Activated effector memory CD4-positive, alpha-beta T cell treated with anti-CD3 and anti-CD28 coated beads, Interleukin-2, amount 50 U/mL, for 16 hours (primary cell): ENCODE measurements around the gene SLC36A1.
"Not testable (repeated sequence)": the region's sequence is repeated elsewhere in the genome, so short reads cannot be mapped to it uniquely, and the experiment has no call there.

Source experiments
- DNase-seq: peaks from one replicate; pipeline ENCODE4 v3.0.0-alpha.2; 2020

Gene SLC36A1

GRCh38 chr5:151447174-151448037, at the start of gene SLC36A1:
Gene SLC36A1, plus strand, starts transcription at chr5:151447603. Its CDS starts 11,190 bp downstream, at chr5:151458793.
- DNase-seq = peak; percentile 98

GRCh38 chr5:151405334-151406160, 41.9 kb upstream of the SLC36A1 start:
- DNase-seq = no peak

- DNase-seq = no peak
These were observed 41.0 kb upstream of the SLC36A1 start for GRCh38 chr5:151406322-151406947.

GRCh38 chr5:151408591-151409230, 38.7 kb upstream of the SLC36A1 start:
- DNase-seq = no peak

- DNase-seq = no peak
These were observed 33.6 kb upstream of the SLC36A1 start for GRCh38 chr5:151413800-151414199.

- DNase-seq = no peak
These were observed 32.9 kb upstream of the SLC36A1 start for GRCh38 chr5:151414536-151414935.

- no peak for DNase-seq
These were observed 29.7 kb upstream of the SLC36A1 start for GRCh38 chr5:151417712-151418111.

- no peak for DNase-seq
These were observed 27.3 kb upstream of the SLC36A1 start for GRCh38 chr5:151420127-151420526.

GRCh38 chr5:151424892-151425523, 22.4 kb upstream of the SLC36A1 start:
- no peak for DNase-seq

GRCh38 chr5:151426347-151426746, 21.1 kb upstream of the SLC36A1 start:
- DNase-seq = not testable (repeated sequence)

GRCh38 chr5:151427258-151427657, 20.1 kb upstream of the SLC36A1 start:
- no peak for DNase-seq

GRCh38 chr5:151430731-151431130, 16.7 kb upstream of the SLC36A1 start:
- DNase-seq = no peak

GRCh38 chr5:151431666-151432065, 15.7 kb upstream of the SLC36A1 start:
- no peak for DNase-seq

GRCh38 chr5:151432210-151432609, 15.2 kb upstream of the SLC36A1 start:
- DNase-seq = no peak

GRCh38 chr5:151434570-151435237, 12.7 kb upstream of the SLC36A1 start:
- no peak for DNase-seq

GRCh38 chr5:151448038-151448985, 909 bp downstream of the SLC36A1 start:
- peak; percentile 66 for DNase-seq

GRCh38 chr5:151449297-151449696, 1.9 kb downstream of the SLC36A1 start:
- DNase-seq = no peak

- no peak for DNase-seq
These were observed 2.4 kb downstream of the SLC36A1 start for GRCh38 chr5:151449839-151450238.

- DNase-seq = no peak
These were observed 3.2 kb downstream of the SLC36A1 start for GRCh38 chr5:151450605-151451004.
